HepG2 (cell line): ENCODE measurements around the gene KCNJ6. TPM values are rescaled to one million over a fixed set of nuclear protein-coding genes. Genes with fewer than 3 reads are reported as not detected.
"Not testable (repeated sequence)": the region's sequence is repeated elsewhere in the genome, so short reads cannot be mapped to it uniquely, and the experiment has no call there.

Source experiments
- ATAC-seq: fragments of 200-7000 bp; cut with Tn5 transposase; 3 replicates; pipeline ENCODE4 v1.9.1; 2020; ENCODE audit warnings: mild to moderate bottlenecking, moderate library complexity
- BruUV-seq: library from RNA; stranded (reverse); fragments of 400-500 nt; replicated peaks from 2 replicates; lab custom pipeline; 2021; lab: Mats Ljungman, UMichigan
- CTCF ChIA-PET: fragments of 300-600 bp; formaldehyde crosslinking; extraction: SDS; loops from one replicate; lab custom pipeline; 2021; ENCODE audit warnings: low total read pairs, inconsistent platforms, low intra/inter-chr PET ratio; lab: Yijun Ruan, JAX
- POLR2A ChIA-PET: fragments of 350-600 bp; sonication (Branson Sonifier 250); formaldehyde crosslinking; loops from one replicate; lab custom pipeline; 2020; ENCODE audit warnings: antibody characterized with exemption, inconsistent platforms; lab: Yijun Ruan, JAX
- DNase-seq: peaks from one replicate; pipeline ENCODE4 v3.0.0-alpha.2; 2015; ENCODE audit warnings: low spot score
- FAIRE-seq: peaks from 3 replicates; lab custom pipeline; 2011; peaks lifted over from hg19 to GRCh38; lab: Jason Lieb, UNC
- H2AFZ ChIP-seq: one replicate; pipeline ENCODE4 v1.6.1; 2011; ENCODE audit warnings: low read length, inconsistent platforms
- H3K27ac ChIP-seq: fragments of 300-600 bp; 3 replicates; pipeline ENCODE4 v1.8.0; 2011; ENCODE audit warnings: mixed run types, mild to moderate bottlenecking, mixed read lengths, low read length, inconsistent platforms; ENCODE audit not compliant: insufficient read depth; ENCODE audit errors: extremely low read length
- H3K27me3 ChIP-seq, 2 experiments: fragments of 200-600 bp in 1 of 2; 2 replicates in 1 of 2; 3 replicates in 1 of 2; pipeline versions ENCODE4 v1.6.0 to v1.8.0; 2011; ENCODE audit warnings: low read length in 2 of 2, mild to moderate bottlenecking in 2 of 2, moderate library complexity in 2 of 2, inconsistent platforms in 1 of 2; ENCODE audit not compliant: insufficient read depth in 2 of 2, control insufficient read depth in 1 of 2
- H3K36me3 ChIP-seq, 2 experiments: fragments of 200-600 bp in 1 of 2; replicated peaks in 1 of 2; 2 replicates in 1 of 2; 3 replicates in 1 of 2; pipeline versions ENCODE4 v1.5.1 to v1.8.0; 2011; ENCODE audit warnings: low read length in 2 of 2, inconsistent platforms in 1 of 2; ENCODE audit not compliant: insufficient read depth in 2 of 2, control insufficient read depth in 1 of 2
- H3K4me1 ChIP-seq: 2 replicates; pipeline ENCODE4 v1.5.1; 2012; ENCODE audit warnings: low read length, inconsistent platforms; ENCODE audit not compliant: insufficient read depth
- H3K4me2 ChIP-seq: 2 replicates; pipeline ENCODE4 v1.6.0; 2011; ENCODE audit warnings: low read depth, low read length, inconsistent platforms
- H3K4me3 ChIP-seq, 3 experiments: fragments of 200-600 bp in 1 of 3; sonication (generic), shearing (Covaris generic) in 1 of 3; replicated peaks in 1 of 3; 2 replicates each; pipeline ENCODE4 v1.5.1; 2011 to 2016; ENCODE audit warnings: low read length in 3 of 3, inconsistent platforms in 2 of 3, low read depth in 2 of 3, mild to moderate bottlenecking in 2 of 3, control low read depth in 1 of 3, mixed read lengths in 1 of 3; ENCODE audit not compliant: insufficient read depth in 1 of 3
- H3K79me2 ChIP-seq: one replicate; pipeline ENCODE4 v1.6.1; 2011; ENCODE audit warnings: low read length, inconsistent platforms; ENCODE audit not compliant: insufficient read depth
- H3K9ac ChIP-seq: 2 replicates; pipeline ENCODE4 v1.6.0; 2011; ENCODE audit warnings: mild to moderate bottlenecking, low read depth, low read length, inconsistent platforms; ENCODE audit not compliant: insufficient read depth
- H3K9me3 ChIP-seq: 2 replicates; pipeline ENCODE4 v1.5.1; 2012; ENCODE audit warnings: mild to moderate bottlenecking, low read length
- H4K20me1 ChIP-seq: 2 replicates; pipeline ENCODE4 v1.6.0; 2011; ENCODE audit warnings: inconsistent platforms, mild to moderate bottlenecking, low read length, moderate library complexity; ENCODE audit not compliant: insufficient read depth
- CEBPG ChIP-seq: IDR thresholded peaks from 2 replicates; pipeline ENCODE4 v1.6.1; 2016
- MED8 ChIP-seq: sonication (generic); formaldehyde crosslinking; IDR thresholded peaks from 2 replicates; pipeline ENCODE4 v1.8.1; 2023; ENCODE audit warnings: mild to moderate bottlenecking, missing genetic modification reagents; ENCODE audit not compliant: insufficient replicate concordance
- MTA3 ChIP-seq: sonication (generic); formaldehyde crosslinking; IDR thresholded peaks from 2 replicates; pipeline ENCODE4 v1.4.0; 2020; ENCODE audit warnings: missing genetic modification reagents
- MXD1 ChIP-seq: sonication (generic); formaldehyde crosslinking; IDR thresholded peaks from 2 replicates; pipeline ENCODE4 v1.4.0; 2020; ENCODE audit warnings: mild to moderate bottlenecking, missing genetic modification reagents
- RELA ChIP-seq: sonication (generic); formaldehyde crosslinking; IDR thresholded peaks from 2 replicates; pipeline ENCODE4 v1.4.0; 2020; ENCODE audit warnings: missing genetic modification reagents
- SIN3B ChIP-seq: fragments of 150-350 bp; IDR thresholded peaks from 2 replicates; pipeline ENCODE4 v1.6.1; 2014; ENCODE audit warnings: low read length
- SIX4 ChIP-seq: sonication (generic); formaldehyde crosslinking; IDR thresholded peaks from 2 replicates; pipeline ENCODE4 v1.4.0; 2020; ENCODE audit warnings: missing genetic modification reagents
- ZBTB1 ChIP-seq: sonication (generic); formaldehyde crosslinking; IDR thresholded peaks from 2 replicates; pipeline ENCODE4 v1.4.0; 2020; ENCODE audit warnings: missing genetic modification reagents, borderline replicate concordance
- ZNF292 ChIP-seq: sonication (generic); formaldehyde crosslinking; IDR thresholded peaks from 2 replicates; pipeline ENCODE4 v1.8.1; 2022; ENCODE audit warnings: mild to moderate bottlenecking, low read depth, missing genetic modification reagents, borderline replicate concordance
- ZNF652 ChIP-seq: IDR thresholded peaks from 2 replicates; pipeline ENCODE4 v1.6.1; 2016; ENCODE audit warnings: low read depth, borderline replicate concordance
- WGBS: methylation state at CpG from one replicate; pipeline ENCODE4 v1.1.6; 2017; ENCODE audit warnings: low lambda C conversion rate; 5-methylcytosine and 5-hydroxymethylcytosine counted together
- in situ Hi-C: cut with HindIII; loops from 2 replicates; pipeline ENCODE4 v1.10.0; 2017; ENCODE audit warnings: low pct_unique_long_range_greater_than_20kb; ENCODE audit not compliant: extremely low pct_ligation_motif_present
- intact Hi-C: fragments of 100-400 bp; cut with micrococcal nuclease; formaldehyde crosslinking; loops from one replicate; pipeline ENCODE4 v1.10.0; 2022; ENCODE audit not compliant: unreplicated experiment
- polyA plus RNA-seq, 8 experiments: library from polyadenylated mRNA; depleted of rRNA in 3 of 8; stranded (reverse) in 7 of 8; unstranded in 1 of 8; fragments of >200 nt; fragmentation: Illumina TruSeq in 4 of 8; extraction: Trizol in 4 of 8; gene quantifications; 2 replicates each; pipeline versions ENCODE4 v1.2.1 to v1.2.3, GENCODE V29; 2011 to 2016; ENCODE audit warnings: low read depth in 4 of 8, missing spikeins in 1 of 8, mixed read lengths in 1 of 8; ENCODE audit not compliant: insufficient read depth in 1 of 8
- total RNA-seq, 5 experiments: library from RNA; depleted of rRNA; stranded (reverse); fragments of >200 nt; fragmentation: Illumina TruSeq; extraction: Trizol; gene quantifications; 2 replicates each; pipeline ENCODE4 v1.2.3, GENCODE V29; 2016; ENCODE audit warnings: low read depth in 1 of 5

The KCNJ6 gene
- total and polyA plus RNA-seq, 2 of the 13 experiments (the other 11 are each of a cell fraction or from before 2014, with no cell fraction given), result not detected

GRCh38 chr21:37645848-37646247, 270.4 kb downstream of the KCNJ6 start:
- Histone ChIP-seq H3K4me3 (no peak overlapping the region), H3K9ac (no peak overlapping the region), H2AFZ (no peak overlapping the region), H3K36me3 (no peaks in the 10 kb centered on the region), H3K79me2 (no peaks in the 10 kb centered on the region), H3K27me3 (peaks cover 0 to 13% of the 10 kb centered on the region in 2 experiments; a peak in 2 of 5 replicates), H3K4me1 (no peaks in the 10 kb centered on the region), H3K4me2 (no peak overlapping the region), H3K27ac (no peak overlapping the region), H3K9me3 (no peaks in the 10 kb centered on the region), H4K20me1 (no peaks in the 10 kb centered on the region)
- TF ChIP-seq ZNF652 (CRISPR knock-in tag) (no peak), ZNF292 (CRISPR knock-in tag) (no peak), MED8 (no peak)
- DNase-seq, result no peak
- in situ Hi-C loops (no loop called here), intact Hi-C loops (no loop called here)
- POLR2A ChIA-PET, result no interaction called here
- ATAC-seq, result no peak
- no TSS peak for BruUV-seq
- CTCF ChIA-PET, result no interaction called here
- FAIRE-seq, result no peak
- WGBS, result 37% methylated on average over 6 of the region's 6 CpGs

- 35% methylated on average over 8 of the region's 8 CpGs for WGBS
- H3K9ac ChIP-seq, result no peak overlapping the region
- H3K36me3 ChIP-seq, result no peaks in the 10 kb centered on the region
- H3K79me2 ChIP-seq, result no peaks in the 10 kb centered on the region
- peaks cover 0 to 13% of the 10 kb centered on the region in 2 experiments; a peak in 2 of 5 replicates for H3K27me3 ChIP-seq
- ATAC-seq (no peak), DNase-seq (no peak), FAIRE-seq (no peak)
- H3K9me3 ChIP-seq, result no peaks in the 10 kb centered on the region
- intact Hi-C loops, result no loop called here
- POLR2A ChIA-PET, result no interaction called here
- no peaks in the 10 kb centered on the region for H4K20me1 ChIP-seq
- no peak for TF ChIP-seq ZBTB1
- TF ChIP-seq MTA3 (CRISPR knock-in tag), result no peak
- TF ChIP-seq MXD1, result no peak
- no peak for TF ChIP-seq CEBPG (CRISPR knock-in tag)
- no peak for TF ChIP-seq RELA (CRISPR knock-in tag)
- TF ChIP-seq SIN3B, result no peak
- TF ChIP-seq SIX4 (CRISPR knock-in tag), result no peak
- CTCF ChIA-PET, result no interaction called here
- in situ Hi-C loops, result no loop called here
- H2AFZ ChIP-seq, result no peak overlapping the region
- no peak overlapping the region for H3K4me3 ChIP-seq
- H3K4me1 ChIP-seq, result no peaks in the 10 kb centered on the region
- no TSS peak for BruUV-seq
- no peak overlapping the region for H3K27ac ChIP-seq
- no peak overlapping the region for H3K4me2 ChIP-seq
Measured at GRCh38 chr21:37644636-37645035, 271.6 kb downstream of the KCNJ6 start.

- ATAC-seq, DNase-seq, H3K36me3 ChIP-seq, H3K79me2 ChIP-seq, BruUV-seq, intact Hi-C loops, H3K4me1 ChIP-seq, H3K27ac ChIP-seq, in situ Hi-C loops, H4K20me1 ChIP-seq, POLR2A ChIA-PET, FAIRE-seq, H3K9ac ChIP-seq, H3K4me3 ChIP-seq, CTCF ChIA-PET, H2AFZ ChIP-seq, H3K9me3 ChIP-seq, H3K4me2 ChIP-seq: not testable (repeated sequence)
- H3K27me3 ChIP-seq, result peaks cover 0 to 13% of the 10 kb centered on the region in 2 experiments; a peak in 2 of 5 replicates
Measured at GRCh38 chr21:37643862-37644261, 272.4 kb downstream of the KCNJ6 start.
